ENCODE results near the gene HIPK2. TPM values are rescaled to one million over a fixed set of nuclear protein-coding genes. Genes with fewer than 3 reads are reported as not detected.

HIPK2 gene
- total and polyA plus RNA-seq, 3 experiments from 2014 or later: 1.7 to 22.7 (median 21.2) TPM

GRCh38 chr7:139713526-139714162 is 64.2 kb downstream of the HIPK2 start:
- peak overlapping the region in 1 of 8 donors; percentile 38 for H3K27ac Mint-ChIP-seq
- H3K9me3 Mint-ChIP-seq: no peaks in the 10 kb centered on the region
- H3K36me3 Mint-ChIP-seq: peaks cover 20 to 55% (median 29%) of the 10 kb centered on the region in 3 donors
- H3K9me3 ChIP-seq (ENCODE audit: low read length): no peaks in the 10 kb centered on the region
- no peak overlapping the region for H3K27ac ChIP-seq (ENCODE audit: low read depth, low read length)
- POLR2A ChIA-PET: no interaction called here
- no peaks in the 10 kb centered on the region for H3K4me1 ChIP-seq (ENCODE audit: insufficient read depth, low read length)
- peaks cover 0 to 6% (median 0%) of the 10 kb centered on the region in 3 donors for H3K4me1 Mint-ChIP-seq
- H3K27me3 Mint-ChIP-seq: no peaks in the 10 kb centered on the region
- H3K4me3 Mint-ChIP-seq: no peak overlapping the region
- H3K27me3 ChIP-seq (ENCODE audit: insufficient read depth, low read length, poor library complexity, severe bottlenecking): no peaks in the 10 kb centered on the region
- CTCF ChIA-PET: no interaction called here
- no peak overlapping the region for H3K4me3 ChIP-seq (ENCODE audit: low read length)
- no peak for DNase-seq
- peaks cover 13% of the 10 kb centered on the region for H3K36me3 ChIP-seq (ENCODE audit: insufficient read depth, low read length)

GRCh38 chr7:139713061-139713460 is 64.7 kb downstream of the HIPK2 start:
- H3K27me3 Mint-ChIP-seq: no peaks in the 10 kb centered on the region
- peak overlapping the region in 1 of 8 donors; percentile 38 for H3K27ac Mint-ChIP-seq
- DNase-seq: no peak
- H3K4me3 ChIP-seq (ENCODE audit: low read length): no peak overlapping the region
- H3K27ac ChIP-seq (ENCODE audit: low read depth, low read length): no peak overlapping the region
- no peaks in the 10 kb centered on the region for H3K4me1 ChIP-seq (ENCODE audit: insufficient read depth, low read length)
- ChIA-PET CTCF (no interaction called here), POLR2A (no interaction called here)
- no peak overlapping the region for H3K4me3 Mint-ChIP-seq
- H3K4me1 Mint-ChIP-seq: peaks cover 0 to 6% (median 0%) of the 10 kb centered on the region in 3 donors
- H3K36me3 Mint-ChIP-seq: peaks cover 20 to 56% (median 29%) of the 10 kb centered on the region in 3 donors
- no peaks in the 10 kb centered on the region for H3K27me3 ChIP-seq (ENCODE audit: insufficient read depth, low read length, poor library complexity, severe bottlenecking)
- no peaks in the 10 kb centered on the region for H3K9me3 ChIP-seq (ENCODE audit: low read length)
- H3K36me3 ChIP-seq (ENCODE audit: insufficient read depth, low read length): peaks cover 13% of the 10 kb centered on the region
- no peaks in the 10 kb centered on the region for H3K9me3 Mint-ChIP-seq

DNA sequence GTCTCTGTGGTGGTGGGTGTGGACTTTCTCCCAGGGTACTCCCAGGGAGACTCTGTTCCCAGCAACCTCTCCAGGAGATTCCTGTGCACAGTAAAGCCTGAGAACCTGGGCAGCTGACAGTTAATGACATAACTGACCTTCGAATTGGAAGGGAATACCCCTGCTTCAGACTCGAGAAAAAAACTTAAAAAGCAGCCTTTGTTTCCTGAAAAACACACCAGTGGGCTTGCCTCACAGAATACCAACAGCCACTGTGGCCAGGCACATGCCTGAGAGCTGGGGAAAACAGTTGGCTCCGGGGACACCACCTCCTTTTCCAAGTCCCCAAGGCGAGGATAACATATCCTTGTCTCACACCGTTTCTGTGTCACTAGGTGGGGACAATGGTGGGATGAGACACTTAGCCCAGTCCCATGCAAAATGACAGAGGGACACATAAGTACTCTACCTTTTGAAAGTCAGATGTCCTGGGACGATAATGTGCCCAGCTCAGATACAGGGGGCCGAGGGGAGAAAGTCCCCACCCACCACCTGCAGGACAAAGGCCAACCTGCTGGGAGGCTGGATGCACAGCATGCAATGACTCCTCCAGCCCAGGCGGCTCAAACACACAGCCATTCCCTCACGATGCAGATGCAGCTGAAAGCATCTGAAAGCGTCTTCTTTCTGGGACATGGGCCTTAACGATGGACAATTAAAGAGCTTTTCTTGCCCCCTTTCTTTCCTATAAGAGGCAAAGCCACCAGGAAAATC is 65.6 kb downstream of the HIPK2 start:
- ChIA-PET POLR2A (no interaction called here), CTCF (no interaction called here)
- H3K36me3 ChIP-seq (ENCODE audit: insufficient read depth, low read length): peaks cover 13% of the 10 kb centered on the region

DNA sequence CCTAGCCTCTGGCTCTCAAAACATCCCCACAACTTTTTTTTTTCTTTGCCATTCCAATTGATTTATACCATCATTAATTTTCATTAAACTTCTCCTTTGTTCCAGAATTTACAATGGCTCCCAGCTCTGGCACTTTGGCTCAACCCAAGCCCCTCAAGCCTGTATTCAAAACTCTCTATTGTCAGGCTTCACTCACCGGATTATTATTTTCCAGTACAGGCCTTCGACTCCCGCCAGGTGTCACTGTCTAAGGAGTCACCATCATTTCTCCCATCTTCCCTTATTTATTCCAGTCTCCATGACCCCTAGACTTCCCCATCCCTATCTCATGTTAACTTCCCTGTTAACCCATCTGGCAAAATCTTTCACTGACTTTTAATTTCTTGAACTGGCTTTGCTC is 67.8 kb downstream of the HIPK2 start:
- H3K27me3 Mint-ChIP-seq: no peaks in the 10 kb centered on the region
- Histone ChIP-seq H3K27ac (ENCODE audit: low read depth, low read length) (no peak overlapping the region), H3K9me3 (ENCODE audit: low read length) (no peaks in the 10 kb centered on the region), H3K36me3 (ENCODE audit: insufficient read depth, low read length) (peaks cover 3% of the 10 kb centered on the region), H3K4me3 (ENCODE audit: low read length) (no peak overlapping the region), H3K4me1 (ENCODE audit: insufficient read depth, low read length) (no peaks in the 10 kb centered on the region), H3K27me3 (ENCODE audit: insufficient read depth, low read length, poor library complexity, severe bottlenecking) (no peaks in the 10 kb centered on the region)
- DNase-seq: no peak
- peaks cover 10 to 50% (median 11%) of the 10 kb centered on the region in 3 donors for H3K36me3 Mint-ChIP-seq
- H3K9me3 Mint-ChIP-seq: no peaks in the 10 kb centered on the region
- ChIA-PET CTCF (no interaction called here), POLR2A (no interaction called here)
- H3K27ac Mint-ChIP-seq: no peak overlapping the region
- H3K4me3 Mint-ChIP-seq: no peak overlapping the region
- H3K4me1 Mint-ChIP-seq: peaks cover 0 to 6% (median under 1%) of the 10 kb centered on the region in 3 donors

More for the DNA sequence above, 65.6 kb downstream of the HIPK2 start:
- no peaks in the 10 kb centered on the region for H3K9me3 ChIP-seq (ENCODE audit: low read length)
- Mint-ChIP-seq H3K27me3 (no peaks in the 10 kb centered on the region), H3K4me3 (no peak overlapping the region), H3K36me3 (peaks cover 20 to 61% (median 26%) of the 10 kb centered on the region in 3 donors), H3K4me1 (peaks cover 0 to 6% (median 0%) of the 10 kb centered on the region in 3 donors), H3K9me3 (no peaks in the 10 kb centered on the region), H3K27ac (no peak overlapping the region)
- no peak for DNase-seq
- H3K27me3 ChIP-seq (ENCODE audit: insufficient read depth, low read length, poor library complexity, severe bottlenecking): no peaks in the 10 kb centered on the region
- H3K27ac ChIP-seq (ENCODE audit: low read depth, low read length): no peak overlapping the region
- no peak overlapping the region for H3K4me3 ChIP-seq (ENCODE audit: low read length)
- H3K4me1 ChIP-seq (ENCODE audit: insufficient read depth, low read length): no peaks in the 10 kb centered on the region

DNA sequence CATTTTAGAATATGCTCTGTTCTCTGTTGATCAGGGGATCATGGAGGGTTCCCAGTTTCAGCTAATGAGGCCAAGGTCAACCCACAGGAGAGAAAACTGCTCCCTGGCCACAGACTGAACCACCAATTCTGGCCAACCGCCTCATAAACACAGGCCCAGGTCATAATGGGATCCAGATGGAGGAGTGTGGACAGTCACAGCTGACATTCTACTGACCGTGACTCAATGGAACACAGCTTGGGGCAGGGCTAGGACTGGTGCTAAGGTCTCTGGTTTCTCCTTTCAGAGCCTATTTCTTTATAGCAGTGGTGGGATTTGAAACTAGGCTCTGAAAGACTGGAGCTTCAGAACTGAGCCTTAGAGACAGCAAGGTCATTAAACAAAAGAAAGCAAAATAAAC is 68.3 kb downstream of the HIPK2 start:
- ChIA-PET CTCF (no interaction called here), POLR2A (no interaction called here)

DNA sequence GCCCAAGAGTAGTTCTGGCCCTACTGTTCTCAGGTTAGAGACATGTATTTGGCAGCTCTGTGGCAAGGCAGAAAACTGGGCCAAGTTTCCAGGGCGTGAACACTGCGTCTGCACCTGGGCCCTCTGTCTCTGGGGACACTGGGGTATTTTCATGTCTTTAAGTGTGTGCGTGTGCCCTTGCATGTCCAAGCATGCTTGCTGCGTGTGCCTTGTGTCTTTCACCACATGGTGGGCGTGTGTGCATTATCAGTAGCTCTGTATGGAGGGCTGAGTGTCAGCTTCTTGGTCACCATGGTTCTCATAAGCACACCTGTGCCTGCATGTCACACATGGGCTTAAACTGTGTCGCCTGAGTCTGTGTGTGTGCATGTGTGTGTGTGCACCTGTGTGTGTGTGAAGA is 69.3 kb downstream of the HIPK2 start:
- ChIA-PET POLR2A (no interaction called here), CTCF (no interaction called here)
- Histone ChIP-seq H3K4me3 (ENCODE audit: low read length) (no peak overlapping the region), H3K36me3 (ENCODE audit: insufficient read depth, low read length) (no peaks in the 10 kb centered on the region), H3K4me1 (ENCODE audit: insufficient read depth, low read length) (no peaks in the 10 kb centered on the region), H3K27me3 (ENCODE audit: insufficient read depth, low read length, poor library complexity, severe bottlenecking) (no peaks in the 10 kb centered on the region), H3K27ac (ENCODE audit: low read depth, low read length) (no peak overlapping the region), H3K9me3 (ENCODE audit: low read length) (no peaks in the 10 kb centered on the region)
- no peak overlapping the region for H3K4me3 Mint-ChIP-seq
- H3K4me1 Mint-ChIP-seq: peaks cover 0 to 8% (median 8%) of the 10 kb centered on the region in 3 donors
- no peak overlapping the region for H3K27ac Mint-ChIP-seq
- H3K36me3 Mint-ChIP-seq: peaks cover 4 to 40% (median 5%) of the 10 kb centered on the region in 3 donors
- no peaks in the 10 kb centered on the region for H3K27me3 Mint-ChIP-seq
- no peaks in the 10 kb centered on the region for H3K9me3 Mint-ChIP-seq
- DNase-seq: no peak

More for the DNA sequence above, 68.3 kb downstream of the HIPK2 start:
- H3K9me3 Mint-ChIP-seq: no peaks in the 10 kb centered on the region
- H3K9me3 ChIP-seq (ENCODE audit: low read length): no peaks in the 10 kb centered on the region
- no peaks in the 10 kb centered on the region for H3K4me1 ChIP-seq (ENCODE audit: insufficient read depth, low read length)
- H3K4me3 Mint-ChIP-seq: no peak overlapping the region
- H3K36me3 ChIP-seq (ENCODE audit: insufficient read depth, low read length): no peaks in the 10 kb centered on the region
- no peak for DNase-seq
- peaks cover 0 to 6% (median 6%) of the 10 kb centered on the region in 3 donors for H3K4me1 Mint-ChIP-seq
- H3K27ac ChIP-seq (ENCODE audit: low read depth, low read length): no peak overlapping the region
- no peak overlapping the region for H3K4me3 ChIP-seq (ENCODE audit: low read length)
- no peaks in the 10 kb centered on the region for H3K27me3 ChIP-seq (ENCODE audit: insufficient read depth, low read length, poor library complexity, severe bottlenecking)
- peaks cover 5 to 44% (median 6%) of the 10 kb centered on the region in 3 donors for H3K36me3 Mint-ChIP-seq
- H3K27me3 Mint-ChIP-seq: no peaks in the 10 kb centered on the region
- H3K27ac Mint-ChIP-seq: no peak overlapping the region

- no peak for DNase-seq
- no peaks in the 10 kb centered on the region for H3K9me3 ChIP-seq (ENCODE audit: low read length)
- peaks cover 0 to 8% (median 8%) of the 10 kb centered on the region in 3 donors for H3K4me1 Mint-ChIP-seq
- H3K4me3 ChIP-seq (ENCODE audit: low read length): no peak overlapping the region
- POLR2A ChIA-PET: no interaction called here
- peak overlapping the region in 1 of 8 donors; percentile 11 for H3K27ac Mint-ChIP-seq
- no peak overlapping the region for H3K4me3 Mint-ChIP-seq
- H3K9me3 Mint-ChIP-seq: no peaks in the 10 kb centered on the region
- H3K36me3 Mint-ChIP-seq: peaks cover 4 to 26% (median 5%) of the 10 kb centered on the region in 3 donors
- H3K27me3 ChIP-seq (ENCODE audit: insufficient read depth, low read length, poor library complexity, severe bottlenecking): no peaks in the 10 kb centered on the region
- no peaks in the 10 kb centered on the region for H3K27me3 Mint-ChIP-seq
- CTCF ChIA-PET: no interaction called here
- H3K4me1 ChIP-seq (ENCODE audit: insufficient read depth, low read length): no peaks in the 10 kb centered on the region
- no peaks in the 10 kb centered on the region for H3K36me3 ChIP-seq (ENCODE audit: insufficient read depth, low read length)
- H3K27ac ChIP-seq (ENCODE audit: low read depth, low read length): no peak overlapping the region
These were observed 71.0 kb downstream of the HIPK2 start for GRCh38 chr7:139706837-139707236.

- Histone ChIP-seq H3K27me3 (ENCODE audit: insufficient read depth, low read length, poor library complexity, severe bottlenecking) (no peaks in the 10 kb centered on the region), H3K4me3 (ENCODE audit: low read length) (no peak overlapping the region), H3K4me1 (ENCODE audit: insufficient read depth, low read length) (no peaks in the 10 kb centered on the region), H3K9me3 (ENCODE audit: low read length) (no peaks in the 10 kb centered on the region), H3K27ac (ENCODE audit: low read depth, low read length) (no peak overlapping the region), H3K36me3 (ENCODE audit: insufficient read depth, low read length) (no peaks in the 10 kb centered on the region)
- DNase-seq: no peak
- no peak overlapping the region for H3K27ac Mint-ChIP-seq
- ChIA-PET POLR2A (no interaction called here), CTCF (no interaction called here)
- H3K36me3 Mint-ChIP-seq: peaks cover 0 to 26% (median 4%) of the 10 kb centered on the region in 3 donors
- peaks cover 0 to 21% (median 6%) of the 10 kb centered on the region in 3 donors for H3K4me1 Mint-ChIP-seq
- H3K27me3 Mint-ChIP-seq: no peaks in the 10 kb centered on the region
- H3K4me3 Mint-ChIP-seq: no peak overlapping the region
- no peaks in the 10 kb centered on the region for H3K9me3 Mint-ChIP-seq
These were observed 73.4 kb downstream of the HIPK2 start for GRCh38 chr7:139704308-139704879.
